ENCODE data around the gene RNU1-1. TPM values are rescaled to one million over a fixed set of nuclear protein-coding genes. Genes with fewer than 3 reads are reported as not detected.
"Not testable (repeated sequence)": the region's sequence is repeated elsewhere in the genome, so short reads cannot be mapped to it uniquely, and the experiment has no call there.

RNU1-1 gene
- polyA plus RNA-seq, 2 donors: not detected

- H3K4me3 ChIP-seq (ENCODE audit: low read depth in 1 of 2, low read length in 2 of 2); H3K27me3 ChIP-seq (ENCODE audit: control insufficient read depth in 1 of 2, insufficient read depth in 2 of 2, low read length in 2 of 2); H3K9me3 ChIP-seq (ENCODE audit: control insufficient read depth in 2 of 2, insufficient read depth in 1 of 2, low read depth in 1 of 2, low read length in 1 of 2); H3K4me1 ChIP-seq (ENCODE audit: control insufficient read depth in 2 of 2, insufficient read depth in 2 of 2, low read length in 1 of 2); H3K27ac ChIP-seq (ENCODE audit: low read depth in 2 of 2, low read length in 1 of 2): not testable (repeated sequence)
- WGBS, 2 donors: 85 to 88% methylated on average over 33 to 45 of the region's 45 CpGs
- peaks cover 0 to 10% of the 10 kb centered on the region in 2 donors for H3K36me3 ChIP-seq (ENCODE audit: control insufficient read depth in 2 of 2, insufficient read depth in 2 of 2, low read length in 1 of 2)
Observed at GRCh38 chr1:16483639-16484500, 30.2 kb downstream of the RNU1-1 start.

GRCh38 chr1:16483146-16483545 is 30.9 kb downstream of the RNU1-1 start:
- WGBS, 2 donors: 98 to 99% methylated on average over 26 of the region's 26 CpGs
- H3K36me3 ChIP-seq (ENCODE audit: control insufficient read depth in 2 of 2, insufficient read depth in 2 of 2, low read length in 1 of 2): peaks cover 0 to 12% of the 10 kb centered on the region in 2 donors
- H3K9me3 ChIP-seq (ENCODE audit: control insufficient read depth in 2 of 2, insufficient read depth in 1 of 2, low read depth in 1 of 2, low read length in 1 of 2); H3K4me1 ChIP-seq (ENCODE audit: control insufficient read depth in 2 of 2, insufficient read depth in 2 of 2, low read length in 1 of 2); H3K27ac ChIP-seq (ENCODE audit: low read depth in 2 of 2, low read length in 1 of 2); H3K27me3 ChIP-seq (ENCODE audit: control insufficient read depth in 1 of 2, insufficient read depth in 2 of 2, low read length in 2 of 2); H3K4me3 ChIP-seq (ENCODE audit: low read depth in 1 of 2, low read length in 2 of 2): not testable (repeated sequence)

- Histone ChIP-seq H3K36me3 (ENCODE audit: control insufficient read depth in 2 of 2, insufficient read depth in 2 of 2, low read length in 1 of 2) (peaks cover 0 to 23% of the 10 kb centered on the region in 2 donors), H3K27ac (ENCODE audit: low read depth in 2 of 2, low read length in 1 of 2) (no peak overlapping the region), H3K27me3 (ENCODE audit: control insufficient read depth in 1 of 2, insufficient read depth in 2 of 2, low read length in 2 of 2) (no peaks in the 10 kb centered on the region), H3K4me3 (ENCODE audit: low read depth in 1 of 2, low read length in 2 of 2) (no peak overlapping the region), H3K9me3 (ENCODE audit: control insufficient read depth in 2 of 2, insufficient read depth in 1 of 2, low read depth in 1 of 2, low read length in 1 of 2) (no peaks in the 10 kb centered on the region), H3K4me1 (ENCODE audit: control insufficient read depth in 2 of 2, insufficient read depth in 2 of 2, low read length in 1 of 2) (no peaks in the 10 kb centered on the region)
- WGBS, 2 donors: 96% methylated on average over 10 to 12 of the region's 12 CpGs
Observed at GRCh38 chr1:16478091-16478490, 36.0 kb downstream of the RNU1-1 start.

GRCh38 chr1:16475771-16476770 is 38.0 kb downstream of the RNU1-1 start:
- not testable (repeated sequence) for H3K27ac ChIP-seq (ENCODE audit: low read depth in 2 of 2, low read length in 1 of 2); H3K27me3 ChIP-seq (ENCODE audit: control insufficient read depth in 1 of 2, insufficient read depth in 2 of 2, low read length in 2 of 2); H3K4me1 ChIP-seq (ENCODE audit: control insufficient read depth in 2 of 2, insufficient read depth in 2 of 2, low read length in 1 of 2); H3K4me3 ChIP-seq (ENCODE audit: low read depth in 1 of 2, low read length in 2 of 2); H3K9me3 ChIP-seq (ENCODE audit: control insufficient read depth in 2 of 2, insufficient read depth in 1 of 2, low read depth in 1 of 2, low read length in 1 of 2)
- 90 to 93% methylated on average over 22 to 29 of the region's 29 CpGs for WGBS, 2 donors
- H3K36me3 ChIP-seq (ENCODE audit: control insufficient read depth in 2 of 2, insufficient read depth in 2 of 2, low read length in 1 of 2): peaks cover 0 to 23% of the 10 kb centered on the region in 2 donors

- H3K9me3 ChIP-seq (ENCODE audit: control insufficient read depth in 2 of 2, insufficient read depth in 1 of 2, low read depth in 1 of 2, low read length in 1 of 2); H3K4me1 ChIP-seq (ENCODE audit: control insufficient read depth in 2 of 2, insufficient read depth in 2 of 2, low read length in 1 of 2); H3K27me3 ChIP-seq (ENCODE audit: control insufficient read depth in 1 of 2, insufficient read depth in 2 of 2, low read length in 2 of 2); H3K27ac ChIP-seq (ENCODE audit: low read depth in 2 of 2, low read length in 1 of 2); H3K4me3 ChIP-seq (ENCODE audit: low read depth in 1 of 2, low read length in 2 of 2): not testable (repeated sequence)
- WGBS, 2 donors: 99 to 100% methylated on average over 2 of the region's 2 CpGs
- peaks cover 0 to 23% of the 10 kb centered on the region in 2 donors for H3K36me3 ChIP-seq (ENCODE audit: control insufficient read depth in 2 of 2, insufficient read depth in 2 of 2, low read length in 1 of 2)
Observed at GRCh38 chr1:16474891-16475290, 39.2 kb downstream of the RNU1-1 start.

GRCh38 chr1:16474166-16474800 is 39.8 kb downstream of the RNU1-1 start:
- WGBS, 2 donors: 90% methylated on average over 28 of the region's 28 CpGs
- Histone ChIP-seq H3K36me3 (ENCODE audit: control insufficient read depth in 2 of 2, insufficient read depth in 2 of 2, low read length in 1 of 2) (peaks cover 0 to 23% of the 10 kb centered on the region in 2 donors), H3K9me3 (ENCODE audit: control insufficient read depth in 2 of 2, insufficient read depth in 1 of 2, low read depth in 1 of 2, low read length in 1 of 2) (no peaks in the 10 kb centered on the region), H3K4me1 (ENCODE audit: control insufficient read depth in 2 of 2, insufficient read depth in 2 of 2, low read length in 1 of 2) (no peaks in the 10 kb centered on the region), H3K27ac (ENCODE audit: low read depth in 2 of 2, low read length in 1 of 2) (no peak overlapping the region), H3K27me3 (ENCODE audit: control insufficient read depth in 1 of 2, insufficient read depth in 2 of 2, low read length in 2 of 2) (no peaks in the 10 kb centered on the region), H3K4me3 (ENCODE audit: low read depth in 1 of 2, low read length in 2 of 2) (no peak overlapping the region)

GRCh38 chr1:16468558-16468957 is 45.5 kb downstream of the RNU1-1 start:
- WGBS, 2 donors: 78 to 89% methylated on average over 3 of the region's 3 CpGs
- Histone ChIP-seq H3K27me3 (ENCODE audit: control insufficient read depth in 1 of 2, insufficient read depth in 2 of 2, low read length in 2 of 2) (no peaks in the 10 kb centered on the region), H3K9me3 (ENCODE audit: control insufficient read depth in 2 of 2, insufficient read depth in 1 of 2, low read depth in 1 of 2, low read length in 1 of 2) (no peaks in the 10 kb centered on the region), H3K4me1 (ENCODE audit: control insufficient read depth in 2 of 2, insufficient read depth in 2 of 2, low read length in 1 of 2) (no peaks in the 10 kb centered on the region), H3K36me3 (ENCODE audit: control insufficient read depth in 2 of 2, insufficient read depth in 2 of 2, low read length in 1 of 2) (peaks cover 0 to 5% of the 10 kb centered on the region in 2 donors), H3K4me3 (ENCODE audit: low read depth in 1 of 2, low read length in 2 of 2) (no peak overlapping the region), H3K27ac (ENCODE audit: low read depth in 2 of 2, low read length in 1 of 2) (no peak overlapping the region)

GRCh38 chr1:16464917-16465625 is 49.0 kb downstream of the RNU1-1 start:
- Histone ChIP-seq H3K27me3 (ENCODE audit: control insufficient read depth in 1 of 2, insufficient read depth in 2 of 2, low read length in 2 of 2) (no peaks in the 10 kb centered on the region), H3K4me1 (ENCODE audit: control insufficient read depth in 2 of 2, insufficient read depth in 2 of 2, low read length in 1 of 2) (no peaks in the 10 kb centered on the region), H3K27ac (ENCODE audit: low read depth in 2 of 2, low read length in 1 of 2) (no peak overlapping the region), H3K36me3 (ENCODE audit: control insufficient read depth in 2 of 2, insufficient read depth in 2 of 2, low read length in 1 of 2) (peaks cover 0 to 14% of the 10 kb centered on the region in 2 donors), H3K4me3 (ENCODE audit: low read depth in 1 of 2, low read length in 2 of 2) (no peak overlapping the region), H3K9me3 (ENCODE audit: control insufficient read depth in 2 of 2, insufficient read depth in 1 of 2, low read depth in 1 of 2, low read length in 1 of 2) (no peaks in the 10 kb centered on the region)
- WGBS, 2 donors: 91 to 92% methylated on average over 21 of the region's 21 CpGs

All from esophagus (tissue), 2 donors.